Endothelial cell (in vitro differentiated cells): ENCODE measurements around the gene BRS3. TPM values are rescaled to one million over a fixed set of nuclear protein-coding genes. Genes with fewer than 3 reads are reported as not detected.

ENCODE experiments used
- DNase-seq: peaks from one replicate; pipeline ENCODE4 v3.0.0; 2021; ENCODE audit warnings: low spot score
- H3K27ac Mint-ChIP-seq: one replicate; pipeline ENCODE4 v1.8.0; 2021; ENCODE audit warnings: mixed read lengths, inconsistent platforms; ENCODE audit not compliant: unreplicated experiment
- H3K27me3 Mint-ChIP-seq: one replicate; pipeline ENCODE4 v1.8.0; 2021; ENCODE audit warnings: mild to moderate bottlenecking, moderate library complexity, mixed read lengths, inconsistent platforms; ENCODE audit not compliant: unreplicated experiment
- H3K36me3 Mint-ChIP-seq: one replicate; pipeline ENCODE4 v1.8.0; 2021; ENCODE audit warnings: mild to moderate bottlenecking, low read depth, mixed read lengths, inconsistent platforms; ENCODE audit not compliant: unreplicated experiment
- H3K4me1 Mint-ChIP-seq: one replicate; pipeline ENCODE4 v1.8.0; 2021; ENCODE audit warnings: mild to moderate bottlenecking, mixed read lengths, inconsistent platforms; ENCODE audit not compliant: unreplicated experiment
- H3K4me3 Mint-ChIP-seq: one replicate; pipeline ENCODE4 v1.8.0; 2021; ENCODE audit warnings: mild to moderate bottlenecking, mixed read lengths, inconsistent platforms; ENCODE audit not compliant: unreplicated experiment
- H3K9me3 Mint-ChIP-seq: one replicate; pipeline ENCODE4 v1.8.0; 2021; ENCODE audit warnings: mixed read lengths, inconsistent platforms; ENCODE audit not compliant: unreplicated experiment
- CTCF ChIP-seq: fragments of 200-600 bp; sonication (generic); IDR thresholded peaks from one replicate; pipeline ENCODE4 v1.5.0; 2021; ENCODE audit warnings: antibody characterized with exemption; ENCODE audit not compliant: unreplicated experiment
- total RNA-seq: library from RNA; stranded (reverse); fragmentation: NEBNext Ultra II Directional; extraction: Animal tissue kit (Norgen Biotek cat#: 25700); gene quantifications from one replicate; pipeline ENCODE4 v1.2.1, GENCODE V29; 2021; ENCODE audit not compliant: unreplicated experiment

Gene BRS3
- total RNA-seq, 1 donor from 2014 or later: not detected

GRCh38 chrX:136525738-136526606, 38.2 kb downstream of the BRS3 start:
- H3K4me1 Mint-ChIP-seq: no peaks in the 10 kb centered on the region
- no peaks in the 10 kb centered on the region for H3K9me3 Mint-ChIP-seq
- no peak overlapping the region for H3K27ac Mint-ChIP-seq
- no peak for TF ChIP-seq CTCF
- H3K4me3 Mint-ChIP-seq: no peak overlapping the region
- peaks cover 1% of the 10 kb centered on the region for H3K27me3 Mint-ChIP-seq
- H3K36me3 Mint-ChIP-seq: no peaks in the 10 kb centered on the region
- no peak for DNase-seq

GRCh38 chrX:136528645-136529315, 41.0 kb downstream of the BRS3 start:
- no peaks in the 10 kb centered on the region for H3K36me3 Mint-ChIP-seq
- TF ChIP-seq CTCF: no peak
- no peaks in the 10 kb centered on the region for H3K9me3 Mint-ChIP-seq
- H3K27me3 Mint-ChIP-seq: peaks cover 1% of the 10 kb centered on the region
- H3K4me1 Mint-ChIP-seq: no peaks in the 10 kb centered on the region
- no peak for DNase-seq
- no peak overlapping the region for H3K27ac Mint-ChIP-seq
- H3K4me3 Mint-ChIP-seq: no peak overlapping the region

GRCh38 chrX:136529795-136530194, 42.0 kb downstream of the BRS3 start:
- TF ChIP-seq CTCF: no peak
- Mint-ChIP-seq H3K4me3 (no peak overlapping the region), H3K27me3 (peaks cover 1% of the 10 kb centered on the region), H3K27ac (no peak overlapping the region), H3K4me1 (no peaks in the 10 kb centered on the region), H3K36me3 (no peaks in the 10 kb centered on the region), H3K9me3 (no peaks in the 10 kb centered on the region)
- no peak for DNase-seq

- Mint-ChIP-seq H3K36me3 (no peaks in the 10 kb centered on the region), H3K9me3 (no peaks in the 10 kb centered on the region), H3K27ac (no peak within 1 kb of the TSS), H3K27me3 (peaks cover 1% of the 10 kb centered on the region), H3K4me1 (no peaks in the 10 kb centered on the region), H3K4me3 (no peak within 1 kb of the TSS)
- no peak for TF ChIP-seq CTCF
- DNase-seq: no peak
These were observed 44.2 kb downstream of the BRS3 start, which contains the start of gene VGLL1 for GRCh38 chrX:136531951-136532350. VGLL1 (plus strand) TSS chrX:136532215; CDS start chrX:136536021, 3,806 bp downstream.

- Mint-ChIP-seq H3K27ac (no peak overlapping the region), H3K9me3 (no peaks in the 10 kb centered on the region), H3K27me3 (peaks cover 1% of the 10 kb centered on the region), H3K36me3 (no peaks in the 10 kb centered on the region), H3K4me1 (no peaks in the 10 kb centered on the region), H3K4me3 (no peak overlapping the region)
- TF ChIP-seq CTCF: no peak
- no peak for DNase-seq
These were observed 46.4 kb downstream of the BRS3 start for GRCh38 chrX:136534131-136534530.
